Measurements from ENCODE around the gene JDP2. TPM values are rescaled to one million over a fixed set of nuclear protein-coding genes. Genes with fewer than 3 reads are reported as not detected.

The JDP2 gene
- total RNA-seq, 1 experiment from 2014 or later = 22.8 TPM

DNA sequence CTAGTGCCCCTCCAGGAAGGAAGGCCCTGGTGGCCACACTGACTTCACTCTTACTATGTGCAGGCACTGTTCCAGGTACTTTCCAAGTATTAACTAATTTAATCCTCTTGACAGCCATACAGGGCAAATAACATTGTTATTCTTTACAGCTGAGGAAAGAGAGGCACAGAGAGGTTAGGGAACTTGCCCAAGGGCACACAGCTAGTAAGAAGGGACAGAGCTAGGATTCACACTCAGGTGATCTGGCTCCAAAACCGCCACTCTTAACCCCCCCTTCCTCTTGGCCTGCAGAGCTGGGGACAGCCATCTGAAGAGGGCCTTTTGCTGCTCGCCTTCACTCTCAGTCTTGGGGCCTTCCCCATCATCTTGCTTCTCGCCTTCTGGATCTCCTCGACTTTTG, 4.0 kb downstream of the JDP2 start:
- Mint-ChIP-seq H3K27ac (0 out of 7 replicates have a peak overlapping the region, but pooled peaks of 1 of the 3 experiments have one; percentile 35), H3K27me3 (ENCODE audit: low read depth) (peaks cover 17% of the 10 kb centered on the region), H3K9me3 (no peaks in the 10 kb centered on the region), H3K4me1 (peaks cover 26 to 33% of the 10 kb centered on the region in 2 experiments), H3K4me3 (no peak overlapping the region), H3K36me3 (ENCODE audit: insufficient read depth in 1 of 3, low read depth in 3 of 3) (peaks cover 13 to 38% (median 31%) of the 10 kb centered on the region in 3 experiments; a peak in 6 of 7 replicates)
- H3K18ac ChIP-seq (ENCODE audit: insufficient read length, low read depth, low read length) = no peak overlapping the region
- no peak overlapping the region for H3K27ac ChIP-seq (ENCODE audit: insufficient read length, low read depth, low read length)
- no peak overlapping the region for H2BK120ac ChIP-seq (ENCODE audit: low read depth, low read length, poor library complexity, severe bottlenecking)
- no peak overlapping the region for H2AK5ac ChIP-seq (ENCODE audit: insufficient read length, low read length)
- H3K27me3 ChIP-seq (ENCODE audit: insufficient read depth, low read length) = peaks cover 2% of the 10 kb centered on the region; the same call in 1 of the 2 replicates
- H3K4ac ChIP-seq (ENCODE audit: low read depth, low read length) = no peak overlapping the region
- no peak overlapping the region for H4K5ac ChIP-seq (ENCODE audit: insufficient read length, low read depth, low read length)
- no peak overlapping the region for H2AFZ ChIP-seq (ENCODE audit: low read length)
- no peaks in the 10 kb centered on the region for H3K9me3 ChIP-seq (ENCODE audit: control insufficient read depth, low read depth, low read length)
- peaks cover 3% of the 10 kb centered on the region for H4K20me1 ChIP-seq (ENCODE audit: control insufficient read depth, insufficient read depth, insufficient read length)
- no peak overlapping the region for H2BK5ac ChIP-seq (ENCODE audit: insufficient read length, low read length)
- TF ChIP-seq, protein P1, sequence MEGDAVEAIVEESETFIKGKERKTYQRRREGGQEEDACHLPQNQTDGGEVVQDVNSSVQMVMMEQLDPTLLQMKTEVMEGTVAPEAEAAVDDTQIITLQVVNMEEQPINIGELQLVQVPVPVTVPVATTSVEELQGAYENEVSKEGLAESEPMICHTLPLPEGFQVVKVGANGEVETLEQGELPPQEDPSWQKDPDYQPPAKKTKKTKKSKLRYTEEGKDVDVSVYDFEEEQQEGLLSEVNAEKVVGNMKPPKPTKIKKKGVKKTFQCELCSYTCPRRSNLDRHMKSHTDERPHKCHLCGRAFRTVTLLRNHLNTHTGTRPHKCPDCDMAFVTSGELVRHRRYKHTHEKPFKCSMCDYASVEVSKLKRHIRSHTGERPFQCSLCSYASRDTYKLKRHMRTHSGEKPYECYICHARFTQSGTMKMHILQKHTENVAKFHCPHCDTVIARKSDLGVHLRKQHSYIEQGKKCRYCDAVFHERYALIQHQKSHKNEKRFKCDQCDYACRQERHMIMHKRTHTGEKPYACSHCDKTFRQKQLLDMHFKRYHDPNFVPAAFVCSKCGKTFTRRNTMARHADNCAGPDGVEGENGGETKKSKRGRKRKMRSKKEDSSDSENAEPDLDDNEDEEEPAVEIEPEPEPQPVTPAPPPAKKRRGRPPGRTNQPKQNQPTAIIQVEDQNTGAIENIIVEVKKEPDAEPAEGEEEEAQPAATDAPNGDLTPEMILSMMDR (conservative IDR thresholded peaks at IDR 0.05) = no peak
- peaks cover 5% of the 10 kb centered on the region; the same call in 1 of the 2 replicates for H3K4me1 ChIP-seq (ENCODE audit: insufficient read depth, low read length)
- WGBS (ENCODE audit: extremely low coverage, insufficient read length, low lambda C conversion rate) = no CpG with 5 or more reads among the region's 4 CpGs
- H4K8ac ChIP-seq (replicated peaks; ENCODE audit: insufficient read length, low read depth, low read length) = no peak overlapping the region
- H3K23me2 ChIP-seq (ENCODE audit: insufficient read length, low read depth, low read length, poor library complexity, severe bottlenecking) = peaks cover 16% of the 10 kb centered on the region
- no peak overlapping the region for H3K23ac ChIP-seq (ENCODE audit: insufficient read length, low read depth, low read length)
- H3K14ac ChIP-seq (ENCODE audit: insufficient read depth, low read length) = no peak overlapping the region
- no peak overlapping the region for H3K56ac ChIP-seq (ENCODE audit: insufficient read length, low read depth, low read length)
- no peak for DNase-seq
- no peak overlapping the region for H3K4me2 ChIP-seq (ENCODE audit: insufficient read depth, insufficient read length, low read length)
- no peak overlapping the region for H2BK12ac ChIP-seq (ENCODE audit: insufficient read length, low read depth, low read length)
- no peaks in the 10 kb centered on the region for H3K79me1 ChIP-seq (ENCODE audit: insufficient read depth, low read depth, low read length, poor library complexity, severe bottlenecking)
- no peak overlapping the region for H3K9ac ChIP-seq (ENCODE audit: extremely low read depth, insufficient read length, low read length)
- no peak overlapping the region for H2BK20ac ChIP-seq (ENCODE audit: low read depth, low read length, poor library complexity, severe bottlenecking)
- H3K79me2 ChIP-seq (ENCODE audit: insufficient read depth, low read length) = peaks cover 1% of the 10 kb centered on the region; the same call in 1 of the 2 replicates
- H4K91ac ChIP-seq (ENCODE audit: insufficient read length, low read depth, low read length) = no peak overlapping the region
- no peak overlapping the region for H2BK15ac ChIP-seq (ENCODE audit: low read depth, low read length)
- H3T11ph ChIP-seq (ENCODE audit: low read length) = no peak overlapping the region
